Activated CD4-positive, alpha-beta T cell treated with anti-CD3 and anti-CD28 coated beads for 24 hours (primary cell): Measurements from ENCODE around the gene CRACR2A.

Source experiments
- DNase-seq, 2 donors: peaks; one replicate each; pipeline ENCODE4 v3.0.0-alpha.2; 2020; ENCODE audit warnings: low read depth in 2 of 2

The CRACR2A gene

DNA sequence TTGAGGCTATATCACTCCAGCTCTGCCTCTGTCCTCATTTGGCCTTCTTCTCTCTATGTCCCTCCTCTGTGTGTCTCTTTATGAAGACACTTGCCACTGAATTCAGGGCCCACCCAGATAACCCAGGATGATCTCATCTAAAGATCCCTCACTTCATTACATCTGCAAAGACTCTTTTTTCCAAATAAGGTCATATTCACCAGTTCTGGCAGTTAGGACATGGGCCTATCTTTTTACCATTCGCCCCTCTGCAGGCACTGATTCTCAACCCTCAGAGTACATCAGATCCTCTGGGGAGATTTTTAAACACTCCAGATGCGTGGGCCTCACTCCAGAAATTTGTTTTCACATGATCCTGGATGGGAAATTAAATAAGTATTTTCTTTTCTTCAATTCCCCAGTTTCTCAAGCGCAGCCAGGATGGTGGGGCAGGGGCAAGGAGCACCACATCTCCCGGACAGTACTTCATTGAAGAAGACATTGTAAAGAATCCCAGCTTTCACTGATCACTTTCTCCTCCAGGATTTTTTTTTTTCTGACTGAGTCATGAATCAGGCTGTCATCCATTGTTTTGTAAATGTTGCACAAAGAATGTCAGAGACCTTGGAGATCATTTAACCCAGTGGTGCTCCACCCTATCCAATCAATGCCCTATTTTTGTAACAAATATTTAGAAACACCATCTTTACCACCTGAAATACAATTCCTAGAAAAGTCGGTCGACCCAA lies 27.4 kb downstream of the CRACR2A start:
- no peak for DNase-seq

DNA sequence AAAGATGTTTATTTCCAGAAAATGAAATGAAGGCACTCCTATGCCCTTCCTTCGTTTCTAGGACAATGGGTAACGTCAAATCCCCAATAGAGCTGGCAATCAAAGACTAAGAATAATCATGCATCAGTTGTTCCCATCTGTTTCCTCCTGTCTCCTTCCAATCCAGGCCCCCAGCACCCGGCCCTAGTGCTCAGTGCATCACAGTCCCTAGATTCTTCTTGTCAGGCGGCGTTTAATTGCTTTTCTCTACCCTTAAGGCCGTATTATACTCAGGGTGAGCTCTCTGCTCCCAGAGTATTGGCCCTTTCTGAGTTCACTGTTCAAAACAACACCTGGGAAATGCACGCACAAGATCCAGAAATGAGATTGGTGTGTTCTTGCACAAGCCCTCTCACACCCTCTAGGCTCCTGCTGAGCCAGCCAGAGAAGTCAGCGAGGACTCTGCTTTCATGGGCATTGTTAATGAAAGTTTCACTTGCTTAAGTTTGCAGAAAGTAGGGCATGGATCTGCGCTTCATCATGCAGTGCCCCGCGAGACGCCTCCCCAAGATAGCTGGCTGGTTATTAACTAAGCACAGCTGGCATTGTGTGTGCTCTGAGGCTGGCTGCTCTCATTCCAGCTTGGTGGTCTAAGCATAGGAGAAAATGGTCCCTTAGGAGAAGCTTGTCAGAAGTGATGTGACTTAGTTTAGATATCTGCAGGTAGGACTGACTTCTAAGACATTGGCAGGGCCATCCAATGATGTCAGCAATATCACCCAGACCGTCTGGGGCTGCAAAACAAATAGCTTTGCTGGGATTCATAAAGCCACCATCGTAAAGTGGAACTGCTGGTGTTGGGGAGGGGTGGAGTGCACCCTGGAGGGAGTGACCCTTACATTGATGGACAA lies 28.7 kb downstream of the CRACR2A start:
- DNase-seq: no peak

DNA sequence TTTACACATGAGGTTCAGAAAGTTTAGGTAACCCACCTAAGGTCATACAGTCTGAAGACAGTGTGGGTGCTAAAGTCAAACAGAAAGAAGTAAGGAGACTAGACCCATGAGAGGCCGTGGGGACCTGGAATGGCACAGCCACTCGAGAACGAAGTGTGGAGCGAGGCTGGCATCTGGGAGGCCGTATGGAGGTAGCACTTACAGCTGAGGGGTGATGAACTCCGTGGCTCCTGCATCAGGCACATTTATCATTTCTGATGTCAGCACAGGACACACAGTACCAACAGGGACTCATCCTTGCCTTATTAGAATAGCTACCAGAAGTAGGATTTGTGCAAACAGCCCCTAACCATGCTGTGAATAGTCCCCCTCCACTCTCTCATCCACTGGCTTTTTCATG lies 30.5 kb downstream of the CRACR2A start:
- DNase-seq: no peak

DNA sequence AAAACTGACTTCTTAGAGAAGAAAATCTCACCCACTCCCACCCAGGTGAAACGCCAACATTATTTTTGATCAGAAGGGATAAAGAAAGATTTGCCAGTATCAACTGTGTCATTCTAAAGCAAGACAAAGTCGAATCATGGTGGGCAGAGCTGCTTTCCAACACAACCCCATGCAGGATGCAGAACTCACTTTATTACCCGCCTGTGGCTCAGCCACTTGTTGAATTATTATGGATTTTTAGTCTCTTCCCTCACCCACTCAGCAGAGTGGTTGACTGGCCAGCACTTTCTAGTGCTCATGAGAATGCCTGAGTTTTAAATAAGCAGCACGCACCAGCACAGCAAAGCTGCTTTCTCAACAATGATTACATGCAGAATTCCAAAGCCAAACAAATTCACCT lies 32.1 kb downstream of the CRACR2A start:
- no peak for DNase-seq

DNA sequence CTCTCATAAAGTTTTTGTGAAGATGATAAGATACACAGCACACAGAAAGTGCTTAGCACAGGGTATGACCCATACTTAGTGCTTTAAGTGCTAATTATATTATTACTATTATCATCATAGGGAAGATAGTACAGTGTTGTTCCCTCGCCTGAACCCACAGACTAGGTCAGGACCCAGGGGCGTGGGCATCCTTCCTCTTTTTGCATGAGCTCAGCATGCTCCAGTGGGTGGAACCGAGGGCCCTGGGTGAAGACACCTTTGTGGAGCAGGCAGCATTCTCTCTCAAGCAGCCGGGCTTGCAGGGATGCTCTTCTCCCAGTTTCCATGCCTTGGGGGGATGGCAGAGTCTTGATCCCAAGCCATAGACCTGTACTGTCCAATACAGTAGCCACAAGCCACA lies 34.8 kb downstream of the CRACR2A start:
- DNase-seq: no peak

DNA sequence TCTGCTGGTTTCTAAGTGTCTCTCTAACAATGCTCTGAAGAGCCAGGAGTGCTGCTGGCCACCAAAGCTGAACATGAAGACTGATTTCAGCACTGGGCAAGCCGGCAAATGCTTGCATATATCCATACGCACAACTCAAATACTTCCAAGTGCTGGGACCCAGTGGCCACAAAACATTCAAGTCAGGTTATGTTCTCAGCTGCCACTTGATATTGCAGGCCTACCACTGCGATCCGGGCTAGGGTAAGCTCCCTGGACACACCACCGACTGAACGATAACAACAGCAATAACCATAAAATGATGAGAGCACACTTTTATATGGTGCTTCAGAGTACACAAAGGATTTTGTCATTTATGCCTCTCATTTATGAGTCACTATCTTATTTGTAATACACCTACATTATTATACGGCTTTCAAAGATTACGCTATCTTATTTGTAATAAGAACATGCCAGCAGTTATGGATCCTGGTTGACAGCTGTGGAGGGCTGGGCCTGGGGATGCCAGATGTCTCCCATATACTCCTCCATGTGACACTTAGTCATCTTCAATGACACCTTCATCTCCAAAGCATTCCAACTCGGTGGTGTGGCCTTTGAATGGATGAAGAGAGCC lies 35.5 kb downstream of the CRACR2A start:
- DNase-seq: no peak

- no peak for DNase-seq
These were observed 36.9 kb downstream of the CRACR2A start for GRCh38 chr12:3715999-3716398.

DNA sequence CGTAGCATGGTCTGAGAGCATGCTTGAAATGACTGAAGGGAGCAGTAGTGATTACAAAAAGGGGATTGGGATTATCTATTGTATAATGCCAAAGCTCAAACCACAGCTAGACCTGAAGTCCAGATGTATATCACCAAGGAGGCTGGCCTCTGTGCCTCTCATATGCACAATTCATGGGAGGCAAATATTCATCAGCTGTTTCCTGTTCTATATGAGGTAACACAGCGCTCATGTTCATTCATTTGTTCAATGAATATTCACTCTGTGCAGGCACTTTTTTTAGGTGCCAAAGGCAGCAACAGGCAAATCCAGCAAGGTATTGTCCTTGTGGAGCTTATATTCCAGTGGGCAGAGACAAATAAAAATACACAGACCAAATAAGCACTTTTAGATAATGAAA lies 39.0 kb downstream of the CRACR2A start:
- no peak for DNase-seq

DNA sequence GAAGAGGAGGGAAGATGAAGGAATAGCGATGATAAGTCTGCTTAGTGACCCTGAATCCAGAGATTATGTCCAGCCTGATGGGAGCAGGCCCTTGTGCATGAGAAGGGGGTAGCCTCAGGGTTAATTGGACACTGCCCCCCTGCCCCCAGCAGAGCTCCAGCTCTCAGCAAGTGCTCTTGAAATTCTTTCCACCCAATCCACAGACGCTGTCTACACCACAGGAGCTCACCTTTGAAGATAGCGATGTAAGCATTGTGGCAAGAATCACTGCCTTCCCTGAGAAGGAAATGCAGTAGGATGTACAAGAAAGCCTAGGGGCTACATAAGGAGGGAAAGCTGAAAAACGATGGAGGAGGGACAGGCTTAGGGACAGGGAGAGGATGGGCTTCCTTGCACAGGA lies 39.4 kb downstream of the CRACR2A start:
- DNase-seq: no peak

DNA sequence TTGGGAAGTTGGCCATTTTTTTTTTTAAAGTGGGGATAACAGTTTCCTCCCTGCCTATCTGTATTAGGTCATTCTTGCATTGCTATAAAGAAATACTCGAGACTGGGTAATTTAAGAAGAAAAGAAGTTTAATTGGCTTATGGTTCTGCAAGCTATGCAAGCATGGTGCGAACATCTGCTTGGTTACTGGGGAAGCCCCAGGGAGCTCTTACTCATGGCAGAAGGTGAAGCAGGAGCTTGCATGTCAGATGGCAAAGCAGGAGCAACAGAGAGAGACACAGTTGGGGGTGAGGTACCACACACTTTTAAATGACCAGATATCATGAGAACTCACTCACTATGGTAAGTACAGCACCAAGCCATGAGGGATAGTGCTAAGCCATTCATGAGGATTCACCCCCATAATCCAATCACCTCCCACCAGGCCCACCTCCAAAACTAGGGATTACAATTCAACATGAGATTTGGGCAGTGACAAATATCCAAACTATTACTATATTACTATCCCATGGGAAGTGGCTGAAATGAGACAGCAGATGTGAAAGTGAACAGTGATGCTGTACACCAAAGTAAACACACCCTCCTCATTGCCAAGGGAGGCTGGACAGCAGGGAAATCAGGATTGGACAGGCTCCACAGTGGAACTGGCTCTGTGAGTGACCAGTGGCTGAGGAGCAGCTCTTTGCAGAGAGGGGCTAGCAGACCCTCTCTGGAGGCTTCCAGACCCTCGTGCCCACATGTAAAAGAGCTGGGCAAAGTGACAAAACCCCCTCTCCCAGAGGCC lies 40.5 kb downstream of the CRACR2A start:
- DNase-seq: no peak

DNA sequence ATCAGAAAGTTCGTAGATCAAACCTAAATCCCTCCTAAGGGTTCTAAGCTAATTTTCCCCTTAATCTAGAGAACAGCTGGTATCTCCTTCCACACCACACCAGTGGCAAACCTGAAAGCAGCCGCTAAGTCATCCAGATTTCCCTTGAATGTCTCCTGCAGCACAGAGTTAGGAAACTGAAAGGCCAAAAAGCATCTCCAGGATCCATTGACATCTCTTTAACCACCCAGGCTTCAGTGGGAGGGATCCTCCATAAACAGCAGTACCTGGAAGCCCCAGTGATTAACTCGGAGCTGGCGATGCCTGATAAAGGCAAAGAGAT lies 47.6 kb downstream of the CRACR2A start:
- DNase-seq: no peak

GRCh38 chr12:3704512-3705353 lies 48.2 kb downstream of the CRACR2A start:
- no peak for DNase-seq

- no peak for DNase-seq
These were observed 52.0 kb downstream of the CRACR2A start for GRCh38 chr12:3700861-3701260.

DNA sequence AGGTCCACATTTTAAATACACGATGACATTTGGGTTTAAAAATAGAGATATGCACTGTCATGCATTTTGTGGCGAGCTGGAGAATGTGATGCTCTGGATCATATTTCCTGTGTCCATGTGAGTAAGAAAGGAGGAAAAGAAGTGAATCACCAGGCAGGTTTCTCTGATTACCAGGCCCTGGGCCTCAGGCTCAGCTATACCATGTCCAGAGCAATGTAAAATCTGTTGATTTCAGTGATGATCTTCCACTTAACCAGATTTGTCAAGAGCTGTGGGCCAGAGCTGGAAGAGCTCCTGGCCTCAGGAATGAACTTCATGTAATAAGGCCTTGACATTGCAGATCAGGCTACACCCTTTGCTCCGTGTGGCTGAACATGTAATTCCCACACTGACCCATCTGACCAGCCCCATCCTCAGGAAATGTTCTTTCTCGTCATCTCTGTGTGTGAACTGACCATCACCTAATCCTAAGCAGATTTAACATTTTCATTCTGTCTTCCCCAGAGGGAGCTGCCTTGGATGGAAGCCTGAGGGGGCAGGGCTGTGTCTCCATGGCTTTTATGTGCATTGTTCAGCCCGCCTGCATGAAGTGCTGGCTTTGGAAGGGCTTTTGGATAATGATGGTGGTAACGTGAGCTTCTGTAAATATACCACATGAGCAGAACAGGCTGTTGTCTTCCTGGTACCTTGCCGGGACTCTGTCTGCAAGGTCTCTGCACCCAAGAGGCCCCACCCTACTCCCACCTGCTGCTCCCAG lies 54.5 kb downstream of the CRACR2A start:
- no peak for DNase-seq

DNA sequence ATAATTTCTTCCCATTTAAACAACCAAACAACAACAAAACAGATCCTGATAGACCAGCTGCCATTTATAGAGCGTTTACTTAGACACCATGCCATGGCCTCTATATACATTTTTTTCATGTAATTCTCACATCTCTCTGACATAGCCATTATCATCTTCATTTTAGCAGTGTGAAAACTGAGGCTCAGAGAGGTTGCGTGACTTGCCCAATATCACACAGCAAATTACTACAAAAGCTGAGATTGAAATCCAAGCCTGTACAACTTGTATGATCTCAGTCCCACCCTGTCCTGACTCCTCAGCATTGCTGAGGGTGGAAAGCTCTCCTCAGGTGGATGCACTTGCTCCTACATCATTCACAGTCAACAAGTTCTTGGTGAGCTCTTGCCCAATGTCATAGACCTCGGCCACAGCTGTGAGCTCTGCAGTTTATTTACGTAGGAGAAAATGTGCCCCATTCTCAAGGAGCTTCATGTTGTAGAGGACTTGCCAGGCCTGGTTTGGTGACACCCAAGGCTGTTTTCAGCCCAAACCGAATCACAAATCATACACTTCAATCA lies 55.5 kb downstream of the CRACR2A start:
- no peak for DNase-seq

DNA sequence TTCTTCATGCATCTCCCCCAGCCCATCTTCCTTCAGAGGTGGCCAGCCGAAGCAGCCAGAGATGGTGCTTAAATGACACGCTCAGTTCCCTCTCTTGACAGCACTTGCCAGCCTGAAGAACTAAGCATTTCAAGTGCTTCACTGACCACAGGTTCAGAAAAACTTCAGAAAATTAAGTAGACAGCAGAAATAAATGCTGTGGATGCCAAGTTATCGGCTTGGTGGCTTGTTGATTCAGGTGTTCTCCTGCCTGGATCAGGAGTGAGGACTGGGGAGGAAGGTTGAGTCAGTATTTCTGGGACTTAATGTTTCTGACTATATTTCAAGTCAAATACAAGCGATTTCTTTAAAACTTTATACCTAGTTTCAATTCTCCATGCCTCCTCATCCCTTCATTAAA lies 58.2 kb downstream of the CRACR2A start:
- DNase-seq: no peak

DNA sequence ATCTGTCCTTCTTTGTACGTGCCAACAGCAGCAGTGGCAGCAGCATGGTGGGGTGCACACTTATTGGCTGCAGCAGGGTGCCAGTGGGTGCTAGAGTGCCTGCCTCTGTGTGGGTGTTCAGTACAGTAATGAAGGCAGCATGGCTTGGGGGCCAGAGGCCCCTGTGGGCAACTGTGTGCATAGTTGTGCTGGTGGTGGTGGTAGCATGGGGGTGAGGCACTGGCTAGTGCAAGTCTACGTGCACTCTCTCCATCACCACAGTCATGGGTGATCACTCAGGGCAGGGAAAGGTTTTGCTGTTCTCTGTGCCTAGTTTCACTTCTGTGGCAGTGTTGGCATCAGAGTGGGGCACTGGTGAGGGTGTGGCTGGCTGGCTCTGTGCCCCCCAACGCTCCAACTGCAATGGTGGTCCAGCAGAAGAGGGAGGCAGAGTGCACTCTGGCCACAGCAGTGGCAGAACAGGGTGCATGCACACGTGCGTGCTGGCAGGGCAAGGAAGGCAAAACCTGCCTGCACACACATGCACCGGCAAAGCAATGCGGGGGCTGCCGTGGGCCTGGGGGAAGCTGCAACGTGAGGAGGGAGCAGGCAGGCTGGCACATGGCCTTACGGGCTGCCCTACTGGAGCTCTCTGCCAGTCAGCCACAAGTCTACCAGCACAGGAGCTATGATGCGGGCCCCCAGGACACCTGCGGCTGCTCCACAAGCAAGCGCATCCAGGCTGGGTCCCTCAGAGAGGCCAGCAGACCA lies 60.1 kb downstream of the CRACR2A start:
- DNase-seq: no peak

DNA sequence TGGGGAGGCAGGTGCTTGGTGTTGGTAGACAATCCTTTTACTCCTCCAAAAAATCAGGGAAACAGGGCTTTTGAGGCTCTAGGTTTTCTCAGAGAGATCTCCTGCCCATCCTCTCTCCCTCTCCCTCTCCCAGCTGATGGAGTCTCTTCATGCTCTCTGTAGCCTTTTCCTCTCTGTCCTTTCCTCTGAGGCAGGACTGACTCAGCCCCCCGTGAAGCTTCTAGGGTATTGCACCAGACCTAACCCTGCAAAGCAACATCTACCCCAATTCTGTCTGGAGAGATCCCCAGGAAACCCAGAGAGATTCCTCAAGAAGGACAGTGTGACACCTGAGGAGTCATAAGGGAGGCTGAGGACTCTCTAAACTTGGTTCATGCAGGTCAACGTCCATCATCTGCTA lies 66.4 kb downstream of the CRACR2A start:
- DNase-seq: no peak

- DNase-seq: no peak
These were observed 67.1 kb downstream of the CRACR2A start for GRCh38 chr12:3685830-3686229.
